Measurements from ENCODE around the gene RFX1.
A peak's percentile ranks its signal among the peaks of the same experiment; 100 is the strongest.
"Not testable (repeated sequence)": the region's sequence is repeated elsewhere in the genome, so short reads cannot be mapped to it uniquely, and the experiment has no call there.

Gene RFX1

GRCh38 chr19:13981467-13981866, 24.7 kb downstream of the RFX1 start:
- Histone ChIP-seq H3K4me1 (ENCODE audit: control insufficient read depth, insufficient read depth, low read length) (peaks cover 12% of the 10 kb centered on the region), H3K4me3 (ENCODE audit: low read depth, low read length) (no peak overlapping the region), H3K27me3 (ENCODE audit: control insufficient read depth, insufficient read depth, low read length) (no peaks in the 10 kb centered on the region), H3K36me3 (ENCODE audit: control insufficient read depth, insufficient read depth, low read length) (no peaks in the 10 kb centered on the region), H3K9ac (ENCODE audit: low read depth, low read length) (no peak overlapping the region), H3K9me3 (ENCODE audit: control insufficient read depth, insufficient read depth, low read length) (no peaks in the 10 kb centered on the region)

- Histone ChIP-seq H3K9ac (ENCODE audit: low read depth, low read length) (no peak overlapping the region), H3K27me3 (ENCODE audit: control insufficient read depth, insufficient read depth, low read length) (no peaks in the 10 kb centered on the region), H3K9me3 (ENCODE audit: control insufficient read depth, insufficient read depth, low read length) (no peaks in the 10 kb centered on the region), H3K4me3 (ENCODE audit: low read depth, low read length) (no peak overlapping the region), H3K4me1 (ENCODE audit: control insufficient read depth, insufficient read depth, low read length) (peaks cover 10% of the 10 kb centered on the region), H3K36me3 (ENCODE audit: control insufficient read depth, insufficient read depth, low read length) (no peaks in the 10 kb centered on the region)
These were observed 25.1 kb downstream of the RFX1 start for GRCh38 chr19:13981021-13981420.

DNA sequence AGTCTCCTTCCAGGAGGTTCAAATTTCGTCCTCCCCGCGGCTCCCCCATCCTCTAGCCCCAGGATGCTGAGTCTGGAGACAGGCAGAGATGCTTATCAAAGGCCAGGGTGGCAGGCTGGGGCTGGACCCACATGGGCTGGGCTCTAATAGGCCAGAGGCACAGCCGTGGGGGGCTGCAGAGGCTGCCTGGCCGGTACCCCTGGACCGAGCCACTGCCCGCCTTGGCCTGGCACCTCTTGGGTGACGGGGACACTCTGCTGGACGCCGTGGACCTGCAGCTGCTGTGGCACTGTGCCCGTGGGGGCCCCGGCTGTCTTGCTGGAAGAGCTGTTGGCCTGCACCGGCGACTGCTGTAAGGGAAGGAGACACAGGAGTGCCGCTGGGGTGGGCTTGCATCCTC, 25.8 kb downstream of the RFX1 start:
- H3K4me3 ChIP-seq (ENCODE audit: low read depth, low read length) = no peak overlapping the region
- no peaks in the 10 kb centered on the region for H3K27me3 ChIP-seq (ENCODE audit: control insufficient read depth, insufficient read depth, low read length)
- H3K9me3 ChIP-seq (ENCODE audit: control insufficient read depth, insufficient read depth, low read length) = no peaks in the 10 kb centered on the region
- no peaks in the 10 kb centered on the region for H3K36me3 ChIP-seq (ENCODE audit: control insufficient read depth, insufficient read depth, low read length)
- H3K9ac ChIP-seq (ENCODE audit: low read depth, low read length) = no peak overlapping the region
- peaks cover 4% of the 10 kb centered on the region for H3K4me1 ChIP-seq (ENCODE audit: control insufficient read depth, insufficient read depth, low read length)

DNA sequence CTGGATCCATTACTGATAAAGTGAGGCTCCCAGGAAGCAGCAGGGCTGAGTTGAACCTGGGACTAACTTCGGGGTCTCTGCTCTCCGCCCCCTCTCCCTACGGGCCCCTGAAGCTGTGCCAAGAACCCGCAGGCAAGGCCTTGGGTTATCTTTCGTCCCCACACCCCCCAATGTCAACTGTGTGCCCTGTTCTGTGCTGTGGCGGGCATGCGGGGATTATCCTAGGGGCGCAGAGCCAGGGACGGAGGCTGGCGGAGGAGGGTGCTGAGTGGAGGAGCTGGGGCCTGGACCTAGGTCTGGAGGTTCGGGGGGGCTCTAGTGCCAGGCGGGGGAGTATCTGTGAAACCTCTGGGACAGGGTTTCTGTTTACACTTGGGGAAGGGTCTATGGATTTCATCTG, 26.4 kb downstream of the RFX1 start:
- Histone ChIP-seq H3K4me1 (ENCODE audit: control insufficient read depth, insufficient read depth, low read length) (peaks cover 4% of the 10 kb centered on the region), H3K9me3 (ENCODE audit: control insufficient read depth, insufficient read depth, low read length) (no peaks in the 10 kb centered on the region), H3K4me3 (ENCODE audit: low read depth, low read length) (peak overlapping the region; percentile 28), H3K36me3 (ENCODE audit: control insufficient read depth, insufficient read depth, low read length) (no peaks in the 10 kb centered on the region), H3K9ac (ENCODE audit: low read depth, low read length) (peak overlapping the region; percentile 24), H3K27me3 (ENCODE audit: control insufficient read depth, insufficient read depth, low read length) (no peaks in the 10 kb centered on the region)

DNA sequence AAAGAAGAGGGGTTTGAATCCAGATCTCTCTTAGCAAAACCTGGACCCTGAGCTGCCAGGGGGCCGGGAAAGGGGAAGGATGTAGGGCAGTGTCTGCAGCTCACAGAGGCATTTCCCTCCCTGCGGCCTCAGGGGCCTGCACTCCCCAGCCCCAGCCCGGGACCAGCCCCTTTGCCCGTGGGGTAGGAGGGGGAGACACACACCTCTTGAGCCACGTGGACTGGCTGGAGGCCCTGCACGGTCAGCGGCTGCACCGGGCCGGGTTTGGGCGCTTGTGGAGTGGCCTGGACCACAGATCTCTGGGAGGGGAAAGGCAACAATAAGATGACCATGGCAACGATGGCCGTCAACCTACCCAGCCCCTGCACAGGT, 26.9 kb downstream of the RFX1 start:
- Histone ChIP-seq H3K9ac (ENCODE audit: low read depth, low read length) (no peak overlapping the region), H3K36me3 (ENCODE audit: control insufficient read depth, insufficient read depth, low read length) (no peaks in the 10 kb centered on the region), H3K27me3 (ENCODE audit: control insufficient read depth, insufficient read depth, low read length) (no peaks in the 10 kb centered on the region), H3K9me3 (ENCODE audit: control insufficient read depth, insufficient read depth, low read length) (no peaks in the 10 kb centered on the region), H3K4me1 (ENCODE audit: control insufficient read depth, insufficient read depth, low read length) (peaks cover 3% of the 10 kb centered on the region), H3K4me3 (ENCODE audit: low read depth, low read length) (peak overlapping the region; percentile 28)

DNA sequence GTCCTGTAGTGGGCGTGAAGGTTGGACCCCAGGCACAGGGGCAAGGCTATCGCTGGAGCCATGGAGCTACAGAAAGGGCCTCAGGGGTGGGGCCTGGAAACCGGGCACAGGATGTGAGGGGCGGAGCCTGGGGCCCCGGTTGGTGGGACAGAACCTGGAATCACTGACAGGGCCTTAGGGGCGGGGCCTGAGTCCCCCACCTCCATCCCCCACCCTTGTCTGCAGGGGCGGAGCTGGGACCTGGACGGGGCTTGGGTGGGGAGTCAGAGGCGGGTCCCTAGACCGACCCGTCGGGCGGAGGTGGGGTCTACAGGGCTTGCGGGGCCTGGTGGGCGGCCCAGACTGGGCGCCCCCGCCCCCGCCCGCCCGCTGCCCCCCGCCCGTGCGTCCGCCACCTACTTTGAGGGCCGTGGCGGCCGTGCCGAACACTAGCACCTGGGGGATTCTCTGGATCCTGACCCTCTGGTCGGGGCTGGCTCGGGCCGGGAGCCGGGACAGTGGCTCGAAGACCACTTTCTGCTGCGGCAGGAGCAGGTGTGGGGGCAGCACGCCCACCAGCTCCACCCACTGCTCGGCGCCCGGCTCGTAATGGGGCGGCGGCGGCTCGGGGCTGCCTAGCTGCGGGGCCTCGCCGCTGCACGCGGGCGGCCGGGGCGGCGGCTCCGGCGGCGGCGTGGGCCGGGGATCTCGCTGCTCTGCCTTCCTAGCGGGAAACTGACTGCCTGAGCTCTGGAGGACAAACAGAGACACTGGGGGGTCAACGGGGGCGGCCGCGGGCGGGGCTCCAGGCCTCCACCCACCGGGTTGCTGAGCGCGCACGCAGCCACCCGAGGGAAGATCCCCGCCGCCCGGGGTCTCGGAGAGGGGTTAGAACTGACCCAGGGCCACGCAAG, 27.5 kb downstream of the RFX1 start:
- H3K4me1 ChIP-seq (ENCODE audit: control insufficient read depth, insufficient read depth, low read length) = peaks cover under 1% of the 10 kb centered on the region
- no peaks in the 10 kb centered on the region for H3K36me3 ChIP-seq (ENCODE audit: control insufficient read depth, insufficient read depth, low read length)
- peak overlapping the region; percentile 24 for H3K9ac ChIP-seq (ENCODE audit: low read depth, low read length)
- H3K4me3 ChIP-seq (ENCODE audit: low read depth, low read length) = peak overlapping the region; percentile 43
- H3K9me3 ChIP-seq (ENCODE audit: control insufficient read depth, insufficient read depth, low read length) = no peaks in the 10 kb centered on the region
- H3K27me3 ChIP-seq (ENCODE audit: control insufficient read depth, insufficient read depth, low read length) = no peaks in the 10 kb centered on the region

GRCh38 chr19:13977803-13978202, 28.3 kb downstream of the RFX1 start:
- no peaks in the 10 kb centered on the region for H3K4me1 ChIP-seq (ENCODE audit: control insufficient read depth, insufficient read depth, low read length)
- H3K36me3 ChIP-seq (ENCODE audit: control insufficient read depth, insufficient read depth, low read length) = peaks cover 3% of the 10 kb centered on the region
- H3K27me3 ChIP-seq (ENCODE audit: control insufficient read depth, insufficient read depth, low read length) = no peaks in the 10 kb centered on the region
- peak overlapping the region; percentile 24 for H3K9ac ChIP-seq (ENCODE audit: low read depth, low read length)
- H3K9me3 ChIP-seq (ENCODE audit: control insufficient read depth, insufficient read depth, low read length) = no peaks in the 10 kb centered on the region
- H3K4me3 ChIP-seq (ENCODE audit: low read depth, low read length) = peak overlapping the region; percentile 43

GRCh38 chr19:13976446-13976845, 29.7 kb downstream of the RFX1 start:
- H3K9ac ChIP-seq (ENCODE audit: low read depth, low read length) = no peak overlapping the region
- peaks cover 4% of the 10 kb centered on the region for H3K36me3 ChIP-seq (ENCODE audit: control insufficient read depth, insufficient read depth, low read length)
- no peaks in the 10 kb centered on the region for H3K27me3 ChIP-seq (ENCODE audit: control insufficient read depth, insufficient read depth, low read length)
- H3K4me3 ChIP-seq (ENCODE audit: low read depth, low read length) = no peak overlapping the region
- H3K9me3 ChIP-seq (ENCODE audit: control insufficient read depth, insufficient read depth, low read length) = no peaks in the 10 kb centered on the region
- no peaks in the 10 kb centered on the region for H3K4me1 ChIP-seq (ENCODE audit: control insufficient read depth, insufficient read depth, low read length)

DNA sequence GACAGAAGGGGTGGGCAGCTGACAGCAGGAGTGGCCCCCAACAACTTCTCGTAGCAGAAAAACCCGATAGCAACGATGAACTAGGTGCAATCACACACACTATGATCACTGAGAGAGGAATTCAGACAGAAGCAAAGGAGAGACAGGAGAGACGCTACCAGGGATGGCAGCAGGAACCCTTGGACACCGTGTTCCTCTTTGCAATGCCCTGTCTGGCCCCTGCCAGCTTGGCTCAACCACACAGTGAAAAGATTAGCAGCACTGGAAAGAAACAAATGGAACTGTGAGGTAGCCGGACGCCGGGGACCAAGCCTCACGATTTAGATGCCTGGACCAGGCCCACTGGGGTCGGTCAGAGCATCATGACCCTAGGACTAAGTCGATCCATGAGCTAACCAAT, 30.2 kb downstream of the RFX1 start:
- no peaks in the 10 kb centered on the region for H3K4me1 ChIP-seq (ENCODE audit: control insufficient read depth, insufficient read depth, low read length)
- peaks cover 4% of the 10 kb centered on the region for H3K36me3 ChIP-seq (ENCODE audit: control insufficient read depth, insufficient read depth, low read length)
- H3K9me3 ChIP-seq (ENCODE audit: control insufficient read depth, insufficient read depth, low read length) = no peaks in the 10 kb centered on the region
- no peak overlapping the region for H3K4me3 ChIP-seq (ENCODE audit: low read depth, low read length)
- H3K9ac ChIP-seq (ENCODE audit: low read depth, low read length) = no peak overlapping the region
- H3K27me3 ChIP-seq (ENCODE audit: control insufficient read depth, insufficient read depth, low read length) = no peaks in the 10 kb centered on the region

DNA sequence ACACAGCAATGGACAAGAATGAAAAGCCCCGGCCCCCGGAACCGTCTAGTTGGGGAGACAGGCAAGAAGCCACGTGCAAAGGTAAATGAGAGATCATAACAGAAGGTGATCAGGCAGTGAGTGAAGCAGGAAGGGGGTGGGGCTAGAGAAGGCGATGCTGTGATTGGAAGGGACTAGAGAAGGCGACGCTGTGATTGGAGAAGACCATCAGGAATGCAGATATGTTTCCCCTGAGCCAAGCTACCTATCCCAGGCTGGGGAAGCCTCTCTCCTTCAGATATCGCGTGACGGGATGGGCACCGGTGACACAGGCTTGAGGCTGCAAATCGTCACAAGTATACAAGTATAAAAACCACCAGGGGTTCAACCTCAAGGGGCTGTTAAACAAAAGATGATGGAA, 32.0 kb downstream of the RFX1 start:
- no peak overlapping the region for H3K4me3 ChIP-seq (ENCODE audit: low read depth, low read length)
- H3K36me3 ChIP-seq (ENCODE audit: control insufficient read depth, insufficient read depth, low read length) = peaks cover 4% of the 10 kb centered on the region
- H3K27me3 ChIP-seq (ENCODE audit: control insufficient read depth, insufficient read depth, low read length) = no peaks in the 10 kb centered on the region
- H3K4me1 ChIP-seq (ENCODE audit: control insufficient read depth, insufficient read depth, low read length) = no peaks in the 10 kb centered on the region
- H3K9ac ChIP-seq (ENCODE audit: low read depth, low read length) = no peak overlapping the region
- H3K9me3 ChIP-seq (ENCODE audit: control insufficient read depth, insufficient read depth, low read length) = no peaks in the 10 kb centered on the region

DNA sequence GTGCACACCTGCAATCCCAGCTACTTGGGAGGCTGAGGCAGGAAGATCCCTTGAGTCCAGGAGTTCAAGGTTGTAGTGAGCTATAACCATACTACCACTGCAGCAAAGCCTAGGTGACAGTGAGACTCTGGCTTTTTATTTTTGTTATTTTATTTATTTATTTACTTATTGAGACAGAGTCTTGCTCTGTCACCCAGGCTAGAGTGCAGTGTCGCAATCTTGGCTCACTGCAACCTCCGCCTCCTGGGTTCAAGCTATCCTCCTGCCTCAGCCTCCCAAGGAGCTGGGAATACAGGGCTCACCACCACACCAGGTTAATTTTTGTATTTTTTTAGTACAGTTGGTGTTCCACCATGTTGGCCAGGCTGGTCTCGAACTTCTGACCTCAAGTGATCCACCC, 32.6 kb downstream of the RFX1 start:
- H3K9me3 ChIP-seq (ENCODE audit: control insufficient read depth, insufficient read depth, low read length); H3K4me1 ChIP-seq (ENCODE audit: control insufficient read depth, insufficient read depth, low read length); H3K9ac ChIP-seq (ENCODE audit: low read depth, low read length); H3K27me3 ChIP-seq (ENCODE audit: control insufficient read depth, insufficient read depth, low read length); H3K4me3 ChIP-seq (ENCODE audit: low read depth, low read length); H3K36me3 ChIP-seq (ENCODE audit: control insufficient read depth, insufficient read depth, low read length): not testable (repeated sequence)

GRCh38 chr19:13972368-13973155, 33.6 kb downstream of the RFX1 start:
- no peak overlapping the region for H3K9ac ChIP-seq (ENCODE audit: low read depth, low read length)
- H3K36me3 ChIP-seq (ENCODE audit: control insufficient read depth, insufficient read depth, low read length) = peaks cover 4% of the 10 kb centered on the region
- H3K9me3 ChIP-seq (ENCODE audit: control insufficient read depth, insufficient read depth, low read length) = no peaks in the 10 kb centered on the region
- no peaks in the 10 kb centered on the region for H3K4me1 ChIP-seq (ENCODE audit: control insufficient read depth, insufficient read depth, low read length)
- no peak overlapping the region for H3K4me3 ChIP-seq (ENCODE audit: low read depth, low read length)
- no peaks in the 10 kb centered on the region for H3K27me3 ChIP-seq (ENCODE audit: control insufficient read depth, insufficient read depth, low read length)
